ENCODE measurements around the gene EDIL3. TPM values are rescaled to one million over a fixed set of nuclear protein-coding genes. Genes with fewer than 3 reads are reported as not detected.

Gene EDIL3
- total RNA-seq, 1 experiment from 2014 or later = 0.07 TPM

DNA sequence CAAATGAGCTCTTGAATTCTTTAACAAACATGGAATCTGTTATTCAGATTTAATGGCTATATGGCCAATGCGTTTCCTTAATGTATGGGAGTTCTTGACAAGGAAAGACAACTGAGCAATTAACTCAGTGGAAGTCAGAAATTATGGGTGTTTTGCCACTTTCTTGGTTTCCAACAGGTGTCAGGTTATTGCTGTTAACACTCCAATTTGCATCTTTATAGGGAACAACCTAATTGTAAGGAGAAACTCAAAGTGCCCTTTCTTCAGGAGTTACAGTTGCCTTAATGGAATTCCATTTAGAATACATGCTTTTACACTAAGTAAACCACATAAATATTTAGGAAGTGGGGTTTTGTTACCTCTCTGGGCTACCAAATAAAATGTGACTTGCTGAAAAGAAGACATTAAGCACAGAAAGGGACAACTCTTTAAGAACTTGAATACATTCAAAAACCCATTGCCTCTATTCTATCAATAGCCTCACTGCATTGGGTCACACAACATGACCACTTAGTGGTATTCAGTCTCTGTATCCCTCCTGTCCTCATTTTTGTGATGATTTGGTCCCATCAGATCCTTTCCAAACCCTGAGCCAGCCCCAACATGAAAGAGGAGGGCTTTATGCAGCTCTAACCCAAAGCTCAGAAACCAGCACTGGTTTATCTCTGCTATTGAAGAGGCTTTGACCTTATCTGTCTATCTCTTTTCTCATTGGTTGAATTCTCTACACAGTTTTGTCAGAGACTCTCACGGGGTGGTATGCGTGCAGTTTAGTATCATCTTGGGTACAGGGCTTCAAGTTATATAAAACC is 118.7 kb downstream of the EDIL3 start:
- no peak for DNase-seq
- Mint-ChIP-seq H3K27me3 (ENCODE audit: unreplicated experiment) (no peaks in the 10 kb centered on the region), H3K4me1 (ENCODE audit: low read depth, unreplicated experiment) (no peaks in the 10 kb centered on the region), H3K27ac (ENCODE audit: unreplicated experiment) (no peak overlapping the region), H3K4me3 (ENCODE audit: low read depth, unreplicated experiment) (no peak overlapping the region), H3K36me3 (ENCODE audit: insufficient read depth, unreplicated experiment) (no peaks in the 10 kb centered on the region), H3K9me3 (ENCODE audit: low read depth, unreplicated experiment) (no peaks in the 10 kb centered on the region)
- no TSS peak for BruUV-seq (replicated peaks)
- intact Hi-C loops (cut with micrococcal nuclease; ENCODE audit: unreplicated experiment) = no loop called here
- TF ChIP-seq, protein P1, sequence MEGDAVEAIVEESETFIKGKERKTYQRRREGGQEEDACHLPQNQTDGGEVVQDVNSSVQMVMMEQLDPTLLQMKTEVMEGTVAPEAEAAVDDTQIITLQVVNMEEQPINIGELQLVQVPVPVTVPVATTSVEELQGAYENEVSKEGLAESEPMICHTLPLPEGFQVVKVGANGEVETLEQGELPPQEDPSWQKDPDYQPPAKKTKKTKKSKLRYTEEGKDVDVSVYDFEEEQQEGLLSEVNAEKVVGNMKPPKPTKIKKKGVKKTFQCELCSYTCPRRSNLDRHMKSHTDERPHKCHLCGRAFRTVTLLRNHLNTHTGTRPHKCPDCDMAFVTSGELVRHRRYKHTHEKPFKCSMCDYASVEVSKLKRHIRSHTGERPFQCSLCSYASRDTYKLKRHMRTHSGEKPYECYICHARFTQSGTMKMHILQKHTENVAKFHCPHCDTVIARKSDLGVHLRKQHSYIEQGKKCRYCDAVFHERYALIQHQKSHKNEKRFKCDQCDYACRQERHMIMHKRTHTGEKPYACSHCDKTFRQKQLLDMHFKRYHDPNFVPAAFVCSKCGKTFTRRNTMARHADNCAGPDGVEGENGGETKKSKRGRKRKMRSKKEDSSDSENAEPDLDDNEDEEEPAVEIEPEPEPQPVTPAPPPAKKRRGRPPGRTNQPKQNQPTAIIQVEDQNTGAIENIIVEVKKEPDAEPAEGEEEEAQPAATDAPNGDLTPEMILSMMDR (IDR thresholded peaks at IDR 0.05; ENCODE audit: unreplicated experiment) = no peak
- CTCF ChIA-PET = interaction anchor here (0.6 kb wide), 2 partner anchors 545 to 650 kb away, joined by 4 to 5 read pairs; no protein-coding TSS in a partner anchor

DNA sequence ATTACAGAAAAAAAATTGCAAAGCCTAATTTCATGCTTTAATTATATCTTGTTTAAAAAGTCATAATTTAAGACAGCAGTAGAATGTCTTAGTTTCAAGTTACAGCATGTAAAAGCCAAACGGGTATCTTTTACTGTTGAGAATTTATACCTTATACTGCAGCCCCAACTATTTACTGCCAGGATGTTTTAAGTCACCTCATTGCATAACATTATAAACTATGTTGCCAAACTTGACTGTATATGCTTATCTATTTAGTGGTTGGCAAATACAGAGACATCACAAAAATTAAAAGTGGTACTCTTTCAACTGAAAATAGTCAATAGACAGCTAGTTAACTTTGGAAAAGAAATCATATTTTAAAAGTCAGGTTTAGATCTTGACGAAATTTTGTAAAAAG is 119.5 kb downstream of the EDIL3 start:
- Mint-ChIP-seq H3K9me3 (ENCODE audit: low read depth, unreplicated experiment) (no peaks in the 10 kb centered on the region), H3K4me1 (ENCODE audit: low read depth, unreplicated experiment) (no peaks in the 10 kb centered on the region), H3K27me3 (ENCODE audit: unreplicated experiment) (no peaks in the 10 kb centered on the region), H3K27ac (ENCODE audit: unreplicated experiment) (no peak overlapping the region), H3K36me3 (ENCODE audit: insufficient read depth, unreplicated experiment) (no peaks in the 10 kb centered on the region), H3K4me3 (ENCODE audit: low read depth, unreplicated experiment) (no peak overlapping the region)
- intact Hi-C loops (cut with micrococcal nuclease; ENCODE audit: unreplicated experiment) = no loop called here
- TF ChIP-seq, protein P1 (IDR thresholded peaks at IDR 0.05; ENCODE audit: unreplicated experiment) = no peak
- CTCF ChIA-PET = interaction anchor here (0.6 kb wide), 2 partner anchors 544 to 649 kb away, joined by 4 to 5 read pairs; no protein-coding TSS in a partner anchor
- no peak for DNase-seq
- no TSS peak for BruUV-seq (replicated peaks)

DNA sequence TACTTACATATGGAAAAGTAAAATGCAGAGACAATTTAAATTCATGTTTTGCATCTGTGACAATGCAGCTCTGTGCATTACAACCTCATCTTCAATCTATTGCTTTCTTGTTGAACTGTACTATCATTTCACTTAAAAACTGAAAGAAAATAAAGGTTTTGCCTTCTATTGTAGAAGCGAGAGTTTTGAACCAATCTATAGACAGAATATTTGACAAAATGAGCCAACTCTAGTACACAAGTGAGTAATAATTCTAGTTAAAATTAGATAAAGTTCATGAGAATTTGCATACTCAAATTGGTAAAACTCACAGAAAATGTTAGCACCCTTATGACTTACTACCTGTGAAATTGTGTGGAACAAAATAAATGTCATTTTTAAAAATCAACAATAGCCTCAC is 123.7 kb downstream of the EDIL3 start:
- CTCF ChIA-PET = no interaction called here
- intact Hi-C loops (cut with micrococcal nuclease; ENCODE audit: unreplicated experiment) = no loop called here
- no peaks in the 10 kb centered on the region for H3K9me3 Mint-ChIP-seq (ENCODE audit: low read depth, unreplicated experiment)
- H3K4me3 Mint-ChIP-seq (ENCODE audit: low read depth, unreplicated experiment) = no peak overlapping the region
- TF ChIP-seq, protein P1 (IDR thresholded peaks at IDR 0.05; ENCODE audit: unreplicated experiment) = no peak
- no peaks in the 10 kb centered on the region for H3K36me3 Mint-ChIP-seq (ENCODE audit: insufficient read depth, unreplicated experiment)
- no peak overlapping the region for H3K27ac Mint-ChIP-seq (ENCODE audit: unreplicated experiment)
- no peaks in the 10 kb centered on the region for H3K4me1 Mint-ChIP-seq (ENCODE audit: low read depth, unreplicated experiment)
- no peaks in the 10 kb centered on the region for H3K27me3 Mint-ChIP-seq (ENCODE audit: unreplicated experiment)
- no peak for DNase-seq
- no TSS peak for BruUV-seq (replicated peaks)

DNA sequence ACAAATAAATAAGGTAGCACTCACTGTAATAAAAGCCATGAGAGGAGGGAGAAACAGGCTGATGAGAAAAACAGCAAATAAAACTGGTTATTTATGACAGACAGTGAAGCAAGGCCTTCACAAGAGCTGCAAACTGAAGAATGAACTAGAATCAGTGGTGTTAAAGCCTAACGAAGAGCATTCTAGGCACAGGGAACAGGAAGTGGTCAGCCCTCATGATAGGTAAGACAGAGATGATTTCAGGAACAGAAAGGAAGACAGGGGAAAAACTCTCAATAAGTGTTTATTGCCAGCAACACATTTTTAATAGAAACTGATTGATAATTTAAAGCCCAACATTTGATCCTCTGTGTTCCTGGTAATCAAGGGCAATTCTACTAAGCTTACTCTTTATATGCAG is 124.5 kb downstream of the EDIL3 start:
- CTCF ChIA-PET = no interaction called here
- Mint-ChIP-seq H3K4me1 (ENCODE audit: low read depth, unreplicated experiment) (no peaks in the 10 kb centered on the region), H3K27me3 (ENCODE audit: unreplicated experiment) (no peaks in the 10 kb centered on the region), H3K9me3 (ENCODE audit: low read depth, unreplicated experiment) (no peaks in the 10 kb centered on the region), H3K27ac (ENCODE audit: unreplicated experiment) (no peak overlapping the region), H3K36me3 (ENCODE audit: insufficient read depth, unreplicated experiment) (no peaks in the 10 kb centered on the region), H3K4me3 (ENCODE audit: low read depth, unreplicated experiment) (no peak overlapping the region)
- TF ChIP-seq, protein P1 (IDR thresholded peaks at IDR 0.05; ENCODE audit: unreplicated experiment) = no peak
- no peak for DNase-seq
- BruUV-seq (replicated peaks) = no TSS peak
- intact Hi-C loops (cut with micrococcal nuclease; ENCODE audit: unreplicated experiment) = no loop called here

Measured in Calu3 (cell line).